Smooth muscle cell (in vitro differentiated cells): Measurements from ENCODE around the gene DTX4. TPM values are rescaled to one million over a fixed set of nuclear protein-coding genes. Genes with fewer than 3 reads are reported as not detected.

Experiments used
- DNase-seq: peaks from one replicate; lab custom pipeline; 2025; ENCODE audit not compliant: unreplicated experiment; lab: John Stamatoyannopoulos, UW
- H2AFZ ChIP-seq: fragments of 200-600 bp; sonication (generic); 2 replicates; pipeline ENCODE4 v1.6.0; 2016; ENCODE audit warnings: antibody characterized with exemption, low read depth, mild to moderate bottlenecking
- H3F3A ChIP-seq: fragments of 200-600 bp; sonication (generic); 2 replicates; pipeline ENCODE4 v1.6.0; 2017; ENCODE audit warnings: antibody characterized with exemption, low read depth
- H3K27ac ChIP-seq: fragments of 200-600 bp; sonication (generic); 2 replicates; pipeline ENCODE4 v1.5.1; 2016; ENCODE audit warnings: low read depth, mild to moderate bottlenecking
- H3K27me3 ChIP-seq: fragments of 200-600 bp; sonication (generic); 2 replicates; pipeline ENCODE4 v1.6.1; 2016; ENCODE audit warnings: low read depth, mild to moderate bottlenecking
- H3K36me3 ChIP-seq: fragments of 200-600 bp; sonication (generic); 2 replicates; pipeline ENCODE4 v1.5.1; 2016; ENCODE audit warnings: low read depth
- H3K4me1 ChIP-seq: fragments of 200-600 bp; sonication (generic); 2 replicates; pipeline ENCODE4 v1.5.1; 2016; ENCODE audit warnings: low read depth
- H3K4me2 ChIP-seq: fragments of 200-600 bp; sonication (generic); 2 replicates; pipeline ENCODE4 v1.6.0; 2016; ENCODE audit warnings: mild to moderate bottlenecking
- H3K4me3 ChIP-seq: fragments of 200-600 bp; sonication (generic); 2 replicates; pipeline ENCODE4 v1.5.1; 2016; ENCODE audit warnings: mild to moderate bottlenecking
- H3K79me2 ChIP-seq: fragments of 200-600 bp; sonication (generic); 2 replicates; pipeline ENCODE4 v1.6.0; 2016; ENCODE audit warnings: low read depth, mild to moderate bottlenecking
- H3K9ac ChIP-seq: fragments of 200-600 bp; sonication (generic); 2 replicates; pipeline ENCODE4 v1.6.0; 2016; ENCODE audit warnings: low read depth
- H3K9me3 ChIP-seq: fragments of 200-600 bp; sonication (generic); replicated peaks from 2 replicates; pipeline ENCODE4 v1.5.1; 2016; ENCODE audit warnings: low read depth
- H4K20me1 ChIP-seq: fragments of 200-600 bp; sonication (generic); 2 replicates; pipeline ENCODE4 v1.6.0; 2016; ENCODE audit warnings: low read depth
- WGBS: methylation state at CpG from one replicate; pipeline ENCODE4 v1.1.7; 2016; ENCODE audit warnings: low lambda C conversion rate; 5-methylcytosine and 5-hydroxymethylcytosine counted together
- polyA plus RNA-seq: library from polyadenylated mRNA; unstranded; fragments of >200 nt; fragmentation: Nextera tagmentation; extraction: Ambion mirVana; gene quantifications from 2 replicates; pipeline ENCODE4 v1.2.1, GENCODE V29; 2016
- total RNA-seq: library from RNA; depleted of rRNA; stranded (reverse); fragments of >200 nt; gene quantifications from 2 replicates; pipeline ENCODE4 v1.2.3, GENCODE V29; 2014
- TF ChIP-seq, protein P1 (sequence below): fragments of 200-600 bp; sonication (generic); IDR thresholded peaks from 2 replicates; pipeline ENCODE4 v1.5.1; 2017; ENCODE audit warnings: borderline replicate concordance, mild to moderate bottlenecking, antibody characterized with exemption; ENCODE audit not compliant: insufficient read depth, poor library complexity, severe bottlenecking

Gene DTX4
- total and polyA plus RNA-seq, 2 experiments from 2014 or later = 10.2 to 13.0 TPM

DNA sequence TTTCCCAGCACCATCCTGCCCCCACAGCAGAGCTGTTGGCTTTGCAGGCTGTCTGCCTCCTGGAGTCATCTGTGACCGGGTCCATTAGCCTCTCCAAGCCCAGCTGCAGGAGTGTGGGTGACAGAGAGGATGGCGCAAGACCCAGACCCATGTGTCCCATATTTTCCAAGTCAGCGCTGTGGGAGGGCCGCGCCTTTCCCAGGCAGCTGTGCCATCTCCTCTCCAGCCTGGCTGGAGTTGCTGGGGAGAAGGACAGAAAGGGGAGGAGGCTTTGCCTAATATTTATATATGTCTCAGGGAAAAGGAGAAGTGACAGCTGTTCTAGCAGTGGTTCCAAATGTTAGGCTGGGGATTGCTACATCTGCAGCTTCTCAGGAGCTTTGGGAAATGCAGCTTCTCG lies 15.7 kb downstream of the DTX4 start:
- no peaks in the 10 kb centered on the region for H3F3A ChIP-seq
- DNase-seq = no peak
- TF ChIP-seq, protein P1, sequence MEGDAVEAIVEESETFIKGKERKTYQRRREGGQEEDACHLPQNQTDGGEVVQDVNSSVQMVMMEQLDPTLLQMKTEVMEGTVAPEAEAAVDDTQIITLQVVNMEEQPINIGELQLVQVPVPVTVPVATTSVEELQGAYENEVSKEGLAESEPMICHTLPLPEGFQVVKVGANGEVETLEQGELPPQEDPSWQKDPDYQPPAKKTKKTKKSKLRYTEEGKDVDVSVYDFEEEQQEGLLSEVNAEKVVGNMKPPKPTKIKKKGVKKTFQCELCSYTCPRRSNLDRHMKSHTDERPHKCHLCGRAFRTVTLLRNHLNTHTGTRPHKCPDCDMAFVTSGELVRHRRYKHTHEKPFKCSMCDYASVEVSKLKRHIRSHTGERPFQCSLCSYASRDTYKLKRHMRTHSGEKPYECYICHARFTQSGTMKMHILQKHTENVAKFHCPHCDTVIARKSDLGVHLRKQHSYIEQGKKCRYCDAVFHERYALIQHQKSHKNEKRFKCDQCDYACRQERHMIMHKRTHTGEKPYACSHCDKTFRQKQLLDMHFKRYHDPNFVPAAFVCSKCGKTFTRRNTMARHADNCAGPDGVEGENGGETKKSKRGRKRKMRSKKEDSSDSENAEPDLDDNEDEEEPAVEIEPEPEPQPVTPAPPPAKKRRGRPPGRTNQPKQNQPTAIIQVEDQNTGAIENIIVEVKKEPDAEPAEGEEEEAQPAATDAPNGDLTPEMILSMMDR = no peak
- 69% methylated on average over 6 of the region's 6 CpGs for WGBS
- no peak overlapping the region for H3K4me3 ChIP-seq
- H3K4me1 ChIP-seq = no peaks in the 10 kb centered on the region
- no peaks in the 10 kb centered on the region for H3K9me3 ChIP-seq
- peaks cover 52% of the 10 kb centered on the region for H4K20me1 ChIP-seq
- no peaks in the 10 kb centered on the region for H3K79me2 ChIP-seq
- H3K4me2 ChIP-seq = peak overlapping the region; percentile 19
- H3K9ac ChIP-seq = no peak overlapping the region
- no peaks in the 10 kb centered on the region for H3K27me3 ChIP-seq
- H3K27ac ChIP-seq = no peak overlapping the region
- H2AFZ ChIP-seq = no peak overlapping the region
- peaks cover 3% of the 10 kb centered on the region for H3K36me3 ChIP-seq

DNA sequence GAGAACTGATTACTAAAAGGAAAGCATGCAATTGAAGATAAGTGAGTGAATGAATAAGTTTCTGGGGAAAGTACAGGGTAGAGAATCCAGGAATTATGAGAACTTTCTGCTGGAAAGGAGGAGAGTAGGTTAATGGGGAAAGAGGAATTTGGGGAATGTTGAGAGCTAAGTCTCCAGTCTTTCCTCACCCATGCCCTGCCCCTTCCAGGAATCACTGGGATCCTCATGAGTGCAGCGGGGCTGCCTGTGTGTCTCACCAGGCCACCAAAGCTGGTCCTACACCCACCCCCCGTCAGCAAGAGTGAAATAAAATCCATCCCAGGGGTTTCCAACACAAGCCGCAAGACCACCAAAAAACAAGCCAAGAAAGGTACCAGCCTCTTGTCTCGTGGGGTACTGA lies 17.0 kb downstream of the DTX4 start:
- TF ChIP-seq, protein P1 = no peak
- H3F3A ChIP-seq = no peaks in the 10 kb centered on the region
- WGBS = 71% methylated on average over 4 of the region's 4 CpGs
- no peaks in the 10 kb centered on the region for H3K9me3 ChIP-seq
- no peaks in the 10 kb centered on the region for H3K27me3 ChIP-seq
- H3K9ac ChIP-seq = no peak overlapping the region
- peaks cover 40% of the 10 kb centered on the region for H4K20me1 ChIP-seq
- H3K79me2 ChIP-seq = no peaks in the 10 kb centered on the region
- no peak overlapping the region for H3K4me3 ChIP-seq
- H3K4me1 ChIP-seq = no peaks in the 10 kb centered on the region
- no peak for DNase-seq
- H2AFZ ChIP-seq = no peak overlapping the region
- peak overlapping the region; percentile 0 for H3K4me2 ChIP-seq
- no peak overlapping the region for H3K27ac ChIP-seq
- H3K36me3 ChIP-seq = peaks cover 3% of the 10 kb centered on the region

DNA sequence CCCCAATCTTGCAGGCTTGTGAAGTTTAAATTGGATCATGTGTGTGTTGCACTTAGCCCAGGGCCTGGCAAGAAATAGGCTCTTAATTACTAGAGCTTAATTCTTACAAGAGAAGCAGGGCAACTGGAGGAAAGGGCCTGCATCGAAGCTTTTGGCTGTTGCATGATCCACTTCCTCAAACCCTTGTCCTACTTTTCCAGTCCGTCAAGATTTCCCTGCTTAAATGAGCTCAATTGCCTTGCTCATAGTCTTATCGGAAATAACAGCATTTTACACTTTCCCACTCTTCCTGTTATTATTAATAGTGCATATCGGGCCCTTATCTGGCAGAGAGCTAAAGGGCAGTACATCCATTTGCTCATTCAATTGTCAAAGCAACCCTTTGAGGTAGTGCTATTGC lies 18.1 kb downstream of the DTX4 start:
- H3K4me2 ChIP-seq = no peak overlapping the region
- DNase-seq = no peak
- H3K27ac ChIP-seq = no peak overlapping the region
- no peaks in the 10 kb centered on the region for H3K79me2 ChIP-seq
- TF ChIP-seq, protein P1 = no peak
- H3K9me3 ChIP-seq = no peaks in the 10 kb centered on the region
- no peaks in the 10 kb centered on the region for H3K4me1 ChIP-seq
- H3K36me3 ChIP-seq = peaks cover 3% of the 10 kb centered on the region
- H2AFZ ChIP-seq = no peak overlapping the region
- no peaks in the 10 kb centered on the region for H3F3A ChIP-seq
- no peaks in the 10 kb centered on the region for H3K27me3 ChIP-seq
- WGBS = 78% methylated on average over 4 of the region's 4 CpGs
- H3K9ac ChIP-seq = no peak overlapping the region
- no peak overlapping the region for H3K4me3 ChIP-seq
- H4K20me1 ChIP-seq = peaks cover 30% of the 10 kb centered on the region

DNA sequence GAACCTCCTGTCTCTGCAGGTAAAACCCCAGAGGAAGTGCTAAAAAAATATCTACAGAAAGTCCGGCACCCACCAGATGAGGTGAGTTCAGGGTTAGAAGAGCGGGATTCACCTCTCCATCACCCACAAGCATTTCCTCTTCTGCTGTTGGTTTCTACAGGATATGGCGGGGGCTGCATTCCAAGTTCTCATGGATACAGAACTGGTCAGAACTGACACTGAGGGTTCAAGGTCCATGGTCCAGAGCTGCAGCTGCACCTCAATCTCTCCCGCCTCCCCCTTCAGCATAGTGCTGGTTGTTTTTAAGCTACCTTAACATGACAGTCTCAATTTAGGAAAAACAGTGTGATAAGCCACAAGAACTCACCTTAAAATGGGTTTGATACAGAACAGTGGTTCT lies 19.2 kb downstream of the DTX4 start:
- Histone ChIP-seq H3K27me3 (no peaks in the 10 kb centered on the region), H3K27ac (no peak overlapping the region), H3K4me2 (no peak overlapping the region), H3K4me3 (no peak overlapping the region), H2AFZ (no peak overlapping the region), H3K4me1 (no peaks in the 10 kb centered on the region), H3K9me3 (no peaks in the 10 kb centered on the region), H4K20me1 (peaks cover 25% of the 10 kb centered on the region), H3K9ac (no peak overlapping the region), H3K36me3 (peaks cover 3% of the 10 kb centered on the region), H3K79me2 (no peaks in the 10 kb centered on the region), H3F3A (no peaks in the 10 kb centered on the region)
- TF ChIP-seq, protein P1 = no peak
- no peak for DNase-seq
- WGBS = 94% methylated on average over 4 of the region's 4 CpGs
